Left lung (tissue), 10 donors: Measurements from ENCODE around the gene DEPDC4. TPM values are rescaled to one million over a fixed set of nuclear protein-coding genes. Genes with fewer than 3 reads are reported as not detected.

Experiments
- ATAC-seq: fragments of 200-7000 bp; cut with Tn5 transposase; one replicate; pipeline ENCODE4 v1.9.1; 2020; ENCODE audit warnings: moderate library complexity
- DNase-seq, 4 donors: peaks; one replicate each; pipeline ENCODE4 v3.0.0-alpha.2; 2013 to 2020
- H3K27ac ChIP-seq, 2 donors: fragments of 200-600 bp; sonication (generic) in 1 of 2; one replicate each; pipeline versions ENCODE4 v1.5.0 to v1.8.0; 2020 to 2021
- H3K27me3 ChIP-seq, 2 donors: fragments of 200-600 bp; sonication (generic) in 1 of 2; one replicate each; pipeline versions ENCODE4 v1.5.0 to v1.8.0; 2020 to 2021
- H3K36me3 ChIP-seq, 2 donors: fragments of 200-600 bp; sonication (generic) in 1 of 2; one replicate each; pipeline versions ENCODE4 v1.5.0 to v1.8.0; 2020 to 2021
- H3K4me1 ChIP-seq, 2 donors: fragments of 200-600 bp; one replicate each; pipeline ENCODE4 v1.8.0; 2021
- H3K4me3 ChIP-seq, 2 donors: fragments of 200-600 bp; sonication (generic) in 1 of 2; one replicate each; pipeline versions ENCODE4 v1.5.0 to v1.8.0; 2020 to 2021; ENCODE audit warnings: mild to moderate bottlenecking in 1 of 2
- H3K9me3 ChIP-seq, 2 donors: fragments of 200-600 bp; sonication (generic) in 1 of 2; one replicate each; pipeline versions ENCODE4 v1.5.0 to v1.8.0; 2020 to 2021
- intact Hi-C, 2 donors: fragments of 100-400 bp; cut with DNase I; formaldehyde crosslinking; loops; one replicate each; pipeline versions ENCODE4 v1.11.2 to v1.14.2; 2022
- polyA plus RNA-seq, 6 donors: library from polyadenylated mRNA; unstranded; fragments of 120-200 nt; gene quantifications; one replicate each; pipeline ENCODE4 v1.2.1, GENCODE V29; 2013; ENCODE audit not compliant: insufficient read length in 6 of 6
- total RNA-seq, 2 donors: library from RNA; stranded (reverse); fragmentation: NEBNext Ultra II Directional; extraction: Animal tissue kit (Norgen Biotek cat#: 25700); gene quantifications; one replicate each; pipeline ENCODE4 v1.2.1, GENCODE V29; 2021
- TF ChIP-seq, protein P1 (sequence below), 2 donors: fragments of 200-600 bp; sonication (generic) in 1 of 2; IDR thresholded peaks; one replicate each; pipeline versions ENCODE4 v1.5.0 to v1.8.0; 2021; ENCODE audit warnings: antibody characterized with exemption in 2 of 2
- donor health status: DM: no; HTN: yes; CAD: no.
- donor health status: DM: no; HTN: no; CAD: no.

Gene DEPDC4
- total and polyA plus RNA-seq, 8 donors, result 1.7 to 9.8 (median 6.8) TPM

DNA sequence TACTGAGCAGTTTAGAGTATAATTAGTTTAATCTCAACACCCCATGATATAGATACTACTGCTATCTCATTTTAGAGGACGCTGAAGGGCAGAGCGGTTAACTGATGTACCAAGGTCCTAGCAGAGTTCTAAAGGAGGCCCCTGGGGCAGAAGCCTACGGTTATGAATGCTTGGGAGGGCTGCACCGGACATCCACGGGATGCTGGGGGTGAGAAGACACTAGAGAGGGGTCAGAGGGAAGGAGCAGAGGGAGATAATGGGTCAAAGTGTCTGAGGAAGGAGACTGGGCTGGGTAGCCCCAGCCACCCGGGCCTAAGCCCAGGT is 67.9 kb downstream of the DEPDC4 start:
- H3K4me1 ChIP-seq, result peaks cover 3 to 21% of the 10 kb centered on the region in 2 donors
- intact Hi-C loops, result no loop called here
- H3K9me3 ChIP-seq, result no peaks in the 10 kb centered on the region
- no peaks in the 10 kb centered on the region for H3K27me3 ChIP-seq
- no peak for ATAC-seq
- peak overlapping the region; percentile 52 to 83 for H3K4me3 ChIP-seq
- H3K27ac ChIP-seq, result peak overlapping the region in 1 of 2 donors; percentile 66
- DNase-seq, result no peak
- TF ChIP-seq, protein P1, sequence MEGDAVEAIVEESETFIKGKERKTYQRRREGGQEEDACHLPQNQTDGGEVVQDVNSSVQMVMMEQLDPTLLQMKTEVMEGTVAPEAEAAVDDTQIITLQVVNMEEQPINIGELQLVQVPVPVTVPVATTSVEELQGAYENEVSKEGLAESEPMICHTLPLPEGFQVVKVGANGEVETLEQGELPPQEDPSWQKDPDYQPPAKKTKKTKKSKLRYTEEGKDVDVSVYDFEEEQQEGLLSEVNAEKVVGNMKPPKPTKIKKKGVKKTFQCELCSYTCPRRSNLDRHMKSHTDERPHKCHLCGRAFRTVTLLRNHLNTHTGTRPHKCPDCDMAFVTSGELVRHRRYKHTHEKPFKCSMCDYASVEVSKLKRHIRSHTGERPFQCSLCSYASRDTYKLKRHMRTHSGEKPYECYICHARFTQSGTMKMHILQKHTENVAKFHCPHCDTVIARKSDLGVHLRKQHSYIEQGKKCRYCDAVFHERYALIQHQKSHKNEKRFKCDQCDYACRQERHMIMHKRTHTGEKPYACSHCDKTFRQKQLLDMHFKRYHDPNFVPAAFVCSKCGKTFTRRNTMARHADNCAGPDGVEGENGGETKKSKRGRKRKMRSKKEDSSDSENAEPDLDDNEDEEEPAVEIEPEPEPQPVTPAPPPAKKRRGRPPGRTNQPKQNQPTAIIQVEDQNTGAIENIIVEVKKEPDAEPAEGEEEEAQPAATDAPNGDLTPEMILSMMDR (IDR thresholded peaks at IDR 0.05), result no peak
- no peaks in the 10 kb centered on the region for H3K36me3 ChIP-seq

DNA sequence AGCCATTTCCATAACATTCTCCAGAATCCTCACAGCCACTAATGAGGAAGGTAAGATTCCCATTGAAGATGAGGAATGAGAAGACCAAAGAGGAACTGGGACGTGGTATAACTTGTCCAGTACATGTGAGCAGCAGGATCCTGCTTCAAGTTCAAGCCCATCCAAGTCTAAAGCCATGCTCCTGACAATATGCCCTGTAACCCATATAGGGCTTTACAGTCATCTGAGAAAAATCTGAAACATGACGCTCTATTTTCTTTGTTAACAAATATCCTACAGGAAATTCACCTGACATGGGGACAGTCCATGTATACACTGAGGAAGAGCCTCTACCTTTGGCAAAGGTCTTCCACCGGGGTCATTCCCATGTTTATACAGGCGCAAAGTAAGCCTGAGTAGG is 69.4 kb downstream of the DEPDC4 start:
- H3K9me3 ChIP-seq, result no peaks in the 10 kb centered on the region
- H3K4me1 ChIP-seq, result peaks cover 3 to 21% of the 10 kb centered on the region in 2 donors
- TF ChIP-seq, protein P1 (IDR thresholded peaks at IDR 0.05), result no peak
- ATAC-seq (no peak), DNase-seq (no peak)
- H3K36me3 ChIP-seq, result no peaks in the 10 kb centered on the region
- no peak overlapping the region for H3K4me3 ChIP-seq
- intact Hi-C loops, result no loop called here
- no peaks in the 10 kb centered on the region for H3K27me3 ChIP-seq
- no peak overlapping the region for H3K27ac ChIP-seq

DNA sequence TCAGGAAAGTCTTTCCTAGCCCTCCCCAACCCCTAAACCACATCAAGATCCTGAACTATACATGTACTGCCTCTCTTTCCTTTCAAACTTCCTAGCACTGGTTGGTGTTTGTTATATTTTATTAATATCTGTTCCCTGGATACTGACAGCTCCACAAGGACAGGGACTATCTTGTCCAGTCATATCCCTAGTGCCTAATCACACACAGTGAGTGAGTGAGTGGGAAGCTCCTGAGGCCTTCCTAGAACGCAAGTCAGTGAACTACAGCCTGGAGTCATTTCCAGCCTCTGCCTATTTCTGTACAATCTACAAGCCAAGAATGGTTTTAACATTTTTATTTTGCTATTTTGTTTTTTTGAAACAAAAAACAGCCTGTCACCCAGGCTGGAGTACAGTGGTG is 73.8 kb downstream of the DEPDC4 start:
- intact Hi-C loops, result no loop called here
- Histone ChIP-seq H3K4me3 (no peak overlapping the region), H3K27ac (no peak overlapping the region), H3K36me3 (no peaks in the 10 kb centered on the region), H3K9me3 (no peaks in the 10 kb centered on the region), H3K4me1 (no peaks in the 10 kb centered on the region), H3K27me3 (no peaks in the 10 kb centered on the region)
- TF ChIP-seq, protein P1 (IDR thresholded peaks at IDR 0.05), result no peak
- DNase-seq, result no peak
- ATAC-seq, result no peak

Other genes starting within 250 kb of the DEPDC4 start
- 10 to 100 TPM; 26.9 to 33.0 TPM for gene BLTP3B, start 124.2 kb downstream of the DEPDC4 start, total RNA-seq
- 10 to 100 TPM; 20.1 to 27.3 (median 23.3) TPM for gene BLTP3B, start 124.2 kb downstream of the DEPDC4 start, polyA plus RNA-seq
- gene ACTR6, start 66.3 kb downstream of the DEPDC4 start, total RNA-seq, result 10 to 100 TPM; 18.4 to 25.1 TPM
- gene ACTR6, start 66.3 kb downstream of the DEPDC4 start, polyA plus RNA-seq, result 10 to 100 TPM; 32.4 to 42.8 (median 34.0) TPM
- 10 to 100 TPM; 48.9 to 49.0 TPM for gene SCYL2, start 98 bp upstream of the DEPDC4 start, total RNA-seq
- 10 to 100 TPM; 57.0 to 69.9 (median 62.8) TPM for gene SCYL2, start 98 bp upstream of the DEPDC4 start, polyA plus RNA-seq
- gene SLC17A8, start 90.0 kb upstream of the DEPDC4 start, total RNA-seq, result under 1 TPM; 0.13 to 0.61 TPM
- gene SLC17A8, start 90.0 kb upstream of the DEPDC4 start, polyA plus RNA-seq, result 1 to 10 TPM; 2.2 to 4.0 (median 3.3) TPM
- gene NR1H4, start 206.8 kb upstream of the DEPDC4 start, total RNA-seq, result not detected
- under 1 TPM; 0.20 to 0.72 (median 0.44) TPM for gene NR1H4, start 206.8 kb upstream of the DEPDC4 start, polyA plus RNA-seq